ENCODE measurements around the gene TOP3B.

The TOP3B gene

GRCh38 chr22:21923163-21923561 is 59.4 kb downstream of the TOP3B start:
- H3K4me2 ChIP-seq (ENCODE audit: low read depth, low read length, poor library complexity, severe bottlenecking), result no peak overlapping the region
- no peak overlapping the region for H3K27ac ChIP-seq (ENCODE audit: low read depth, low read length)
- TF ChIP-seq EZH2phosphoT487 (conservative IDR thresholded peaks at IDR 0.05; ENCODE audit: low read length), result no peak
- TF ChIP-seq, protein P1, sequence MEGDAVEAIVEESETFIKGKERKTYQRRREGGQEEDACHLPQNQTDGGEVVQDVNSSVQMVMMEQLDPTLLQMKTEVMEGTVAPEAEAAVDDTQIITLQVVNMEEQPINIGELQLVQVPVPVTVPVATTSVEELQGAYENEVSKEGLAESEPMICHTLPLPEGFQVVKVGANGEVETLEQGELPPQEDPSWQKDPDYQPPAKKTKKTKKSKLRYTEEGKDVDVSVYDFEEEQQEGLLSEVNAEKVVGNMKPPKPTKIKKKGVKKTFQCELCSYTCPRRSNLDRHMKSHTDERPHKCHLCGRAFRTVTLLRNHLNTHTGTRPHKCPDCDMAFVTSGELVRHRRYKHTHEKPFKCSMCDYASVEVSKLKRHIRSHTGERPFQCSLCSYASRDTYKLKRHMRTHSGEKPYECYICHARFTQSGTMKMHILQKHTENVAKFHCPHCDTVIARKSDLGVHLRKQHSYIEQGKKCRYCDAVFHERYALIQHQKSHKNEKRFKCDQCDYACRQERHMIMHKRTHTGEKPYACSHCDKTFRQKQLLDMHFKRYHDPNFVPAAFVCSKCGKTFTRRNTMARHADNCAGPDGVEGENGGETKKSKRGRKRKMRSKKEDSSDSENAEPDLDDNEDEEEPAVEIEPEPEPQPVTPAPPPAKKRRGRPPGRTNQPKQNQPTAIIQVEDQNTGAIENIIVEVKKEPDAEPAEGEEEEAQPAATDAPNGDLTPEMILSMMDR (IDR thresholded peaks at IDR 0.05; ENCODE audit: insufficient read depth, low read length, poor library complexity, severe bottlenecking), result no peak
- H3K9ac ChIP-seq (ENCODE audit: low read length), result no peak overlapping the region
- no peak overlapping the region for H2AFZ ChIP-seq (ENCODE audit: low read depth, low read length, severe bottlenecking)
- H3F3A ChIP-seq (ENCODE audit: insufficient read depth), result no peaks in the 10 kb centered on the region
- H3K9me2 ChIP-seq (replicated peaks; ENCODE audit: insufficient read depth, low read length), result no peaks in the 10 kb centered on the region
- no peaks in the 10 kb centered on the region for H4K20me1 ChIP-seq (ENCODE audit: low read depth, low read length)
- H3K4me3 ChIP-seq (ENCODE audit: insufficient read depth, low read length, poor library complexity, severe bottlenecking), result no peak overlapping the region
- H3K36me3 ChIP-seq (ENCODE audit: low read length), result no peaks in the 10 kb centered on the region
- no peaks in the 10 kb centered on the region for H3K9me3 ChIP-seq (ENCODE audit: insufficient read depth, low read length)
- H3K27me3 ChIP-seq (ENCODE audit: low read length), result no peaks in the 10 kb centered on the region
- no peaks in the 10 kb centered on the region for H3K79me2 ChIP-seq (ENCODE audit: insufficient read depth, low read length)

DNA sequence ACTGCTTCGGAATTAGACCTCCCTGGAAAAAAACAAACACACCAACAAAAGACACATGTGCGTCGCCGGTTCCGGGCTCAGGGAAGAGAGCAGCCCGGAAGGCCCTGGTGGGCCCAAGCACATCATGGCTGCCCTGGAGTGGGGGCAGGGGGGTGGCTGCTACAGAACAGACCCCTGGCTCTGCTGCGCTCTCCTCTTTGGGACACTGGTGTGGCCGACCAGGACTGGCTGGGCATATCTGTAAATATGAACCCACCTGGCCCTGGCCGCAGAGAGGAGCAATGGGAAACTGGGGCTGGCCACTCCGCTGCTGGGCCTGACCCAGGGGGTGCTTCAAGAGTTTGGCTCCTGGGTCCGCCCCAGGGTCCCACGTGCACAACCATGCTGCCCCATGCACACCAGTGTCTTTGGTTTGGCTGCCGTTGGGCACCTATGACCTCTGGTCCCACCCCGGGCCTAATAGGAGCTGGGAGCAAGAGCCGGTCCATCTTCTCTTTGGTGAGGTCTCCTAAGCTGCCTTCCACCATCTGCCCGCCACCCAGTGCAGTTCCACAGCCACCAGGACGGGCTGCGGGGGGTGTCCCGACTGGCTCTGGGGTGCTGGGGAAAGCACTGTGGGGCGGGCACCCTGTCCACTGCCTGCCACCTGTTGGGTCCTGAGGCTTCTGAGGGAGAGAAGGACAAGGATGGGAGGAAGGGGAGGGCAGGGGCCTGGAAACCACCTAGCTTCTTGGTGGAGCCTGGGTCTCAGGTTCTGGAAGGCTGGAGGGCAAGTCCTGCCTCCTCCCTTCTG is 60.0 kb downstream of the TOP3B start:
- Histone ChIP-seq H3K9me3 (ENCODE audit: insufficient read depth, low read length) (no peaks in the 10 kb centered on the region), H3K9me2 (replicated peaks; ENCODE audit: insufficient read depth, low read length) (no peaks in the 10 kb centered on the region), H3K9ac (ENCODE audit: low read length) (no peak overlapping the region), H3K4me3 (ENCODE audit: insufficient read depth, low read length, poor library complexity, severe bottlenecking) (no peak overlapping the region), H2AFZ (ENCODE audit: low read depth, low read length, severe bottlenecking) (no peak overlapping the region), H3K27ac (ENCODE audit: low read depth, low read length) (no peak overlapping the region), H3K36me3 (ENCODE audit: low read length) (no peaks in the 10 kb centered on the region), H3K4me2 (ENCODE audit: low read depth, low read length, poor library complexity, severe bottlenecking) (no peak overlapping the region), H4K20me1 (ENCODE audit: low read depth, low read length) (no peaks in the 10 kb centered on the region), H3K27me3 (ENCODE audit: low read length) (no peaks in the 10 kb centered on the region), H3F3A (ENCODE audit: insufficient read depth) (no peaks in the 10 kb centered on the region), H3K79me2 (ENCODE audit: insufficient read depth, low read length) (no peaks in the 10 kb centered on the region)
- no peak for TF ChIP-seq EZH2phosphoT487 (conservative IDR thresholded peaks at IDR 0.05; ENCODE audit: low read length)
- TF ChIP-seq, protein P1 (IDR thresholded peaks at IDR 0.05; ENCODE audit: insufficient read depth, low read length, poor library complexity, severe bottlenecking), result no peak

GRCh38 chr22:21921729-21922128 is 60.9 kb downstream of the TOP3B start:
- H3K9ac ChIP-seq (ENCODE audit: low read length), result no peak overlapping the region
- no peaks in the 10 kb centered on the region for H3K27me3 ChIP-seq (ENCODE audit: low read length)
- H2AFZ ChIP-seq (ENCODE audit: low read depth, low read length, severe bottlenecking), result no peak overlapping the region
- TF ChIP-seq, protein P1 (IDR thresholded peaks at IDR 0.05; ENCODE audit: insufficient read depth, low read length, poor library complexity, severe bottlenecking), result no peak
- no peak for TF ChIP-seq EZH2phosphoT487 (conservative IDR thresholded peaks at IDR 0.05; ENCODE audit: low read length)
- H3F3A ChIP-seq (ENCODE audit: insufficient read depth), result no peaks in the 10 kb centered on the region
- H3K27ac ChIP-seq (ENCODE audit: low read depth, low read length), result no peak overlapping the region
- H4K20me1 ChIP-seq (ENCODE audit: low read depth, low read length), result no peaks in the 10 kb centered on the region
- no peaks in the 10 kb centered on the region for H3K36me3 ChIP-seq (ENCODE audit: low read length)
- H3K4me2 ChIP-seq (ENCODE audit: low read depth, low read length, poor library complexity, severe bottlenecking), result no peak overlapping the region
- no peaks in the 10 kb centered on the region for H3K9me3 ChIP-seq (ENCODE audit: insufficient read depth, low read length)
- H3K79me2 ChIP-seq (ENCODE audit: insufficient read depth, low read length), result no peaks in the 10 kb centered on the region
- H3K9me2 ChIP-seq (replicated peaks; ENCODE audit: insufficient read depth, low read length), result no peaks in the 10 kb centered on the region
- H3K4me3 ChIP-seq (ENCODE audit: insufficient read depth, low read length, poor library complexity, severe bottlenecking), result no peak overlapping the region

All from SU-DHL-6 (cell line).